H1 (cell line): ENCODE data around the gene ERG28. TPM values are rescaled to one million over a fixed set of nuclear protein-coding genes. Genes with fewer than 3 reads are reported as not detected.

Experiments used
- CTCF ChIA-PET: fragments of 300-600 bp; sonication (Branson Sonifier 250); formaldehyde crosslinking; loops from one replicate; lab custom pipeline; 2021; ENCODE audit not compliant: partially characterized antibody; lab: Charles Lee
- POLR2A ChIA-PET: fragments of 300-600 bp; sonication (Branson Sonifier 250); formaldehyde crosslinking; loops from one replicate; lab custom pipeline; 2021; ENCODE audit warnings: inconsistent platforms; ENCODE audit not compliant: partially characterized antibody; lab: Charles Lee
- DNase-seq, 2 experiments: peaks; one replicate each; pipeline versions ENCODE4 v3.0.0 to v3.0.0-alpha.2; 2010 to 2022; ENCODE audit warnings: low spot score in 2 of 2, low read depth in 1 of 2, mixed read lengths in 1 of 2
- FAIRE-seq: peaks from 2 replicates; lab custom pipeline; 2011; peaks lifted over from hg19 to GRCh38; lab: Jason Lieb, UNC
- H2AFZ ChIP-seq: 2 replicates; pipeline ENCODE4 v1.8.1; 2012; ENCODE audit warnings: low read length, inconsistent platforms
- H2AK5ac ChIP-seq: 2 replicates; pipeline ENCODE4 v1.6.1; 2013; ENCODE audit warnings: low read depth, low read length
- H2BK120ac ChIP-seq: replicated peaks from 2 replicates; pipeline ENCODE3; 2013; ENCODE audit warnings: low read depth, low read length, inconsistent platforms
- H2BK12ac ChIP-seq: 2 replicates; pipeline ENCODE4 v1.6.1; 2013; ENCODE audit warnings: low read depth, low read length
- H2BK15ac ChIP-seq: 2 replicates; pipeline ENCODE4 v1.6.1; 2013; ENCODE audit warnings: low read length
- H2BK20ac ChIP-seq: 2 replicates; pipeline ENCODE4 v1.6.1; 2013; ENCODE audit warnings: low read length
- H2BK5ac ChIP-seq: 2 replicates; pipeline ENCODE4 v1.6.1; 2013; ENCODE audit warnings: low read depth, low read length
- H3K14ac ChIP-seq: 2 replicates; pipeline ENCODE4 v1.6.1; 2013; ENCODE audit warnings: inconsistent platforms; ENCODE audit not compliant: insufficient read length
- H3K18ac ChIP-seq: 2 replicates; pipeline ENCODE4 v1.6.1; 2013; ENCODE audit warnings: low read length; ENCODE audit errors: extremely low read depth
- H3K23ac ChIP-seq: 2 replicates; pipeline ENCODE4 v1.6.1; 2013; ENCODE audit warnings: inconsistent platforms; ENCODE audit not compliant: insufficient read length
- H3K23me2 ChIP-seq: 2 replicates; pipeline ENCODE4 v1.6.1; 2013; ENCODE audit warnings: low read depth, low read length
- H3K27ac ChIP-seq: 2 replicates; pipeline ENCODE4 v1.6.1; 2011; ENCODE audit warnings: low read depth, low read length, inconsistent platforms
- H3K27me3 ChIP-seq, 4 experiments: replicated peaks in 1 of 4; 1 replicate in 1 of 4; 2 replicates in 3 of 4; pipeline versions ENCODE4 v1.6.1 to v1.8.1; 2011 to 2013; ENCODE audit warnings: low read length in 3 of 4, mild to moderate bottlenecking in 3 of 4, inconsistent platforms in 2 of 4, mixed read lengths in 2 of 4, moderate library complexity in 1 of 4; ENCODE audit not compliant: control insufficient read depth in 3 of 4, insufficient read depth in 3 of 4; ENCODE audit errors: extremely low read depth in 1 of 4
- H3K36me3 ChIP-seq, 4 experiments: 2 replicates each; pipeline versions ENCODE4 v1.6.1 to v1.8.1; 2011 to 2013; ENCODE audit warnings: mild to moderate bottlenecking in 4 of 4, low read length in 3 of 4, moderate library complexity in 2 of 4, control low read depth in 1 of 4, inconsistent platforms in 1 of 4; ENCODE audit not compliant: insufficient read depth in 4 of 4, control insufficient read depth in 2 of 4
- H3K4ac ChIP-seq: replicated peaks from 2 replicates; pipeline ENCODE3; 2013; ENCODE audit warnings: low read length, low read depth, mixed read lengths, inconsistent platforms; ENCODE audit not compliant: insufficient read length
- H3K4me1 ChIP-seq, 4 experiments: replicated peaks in 1 of 4; 1 replicate in 1 of 4; 2 replicates in 3 of 4; pipeline versions ENCODE4 v1.6.1 to v1.8.1; 2011 to 2013; ENCODE audit warnings: low read length in 3 of 4, inconsistent platforms in 2 of 4, mixed read lengths in 1 of 4; ENCODE audit not compliant: insufficient read depth in 4 of 4, control insufficient read depth in 3 of 4
- H3K4me2 ChIP-seq, 2 experiments: 2 replicates each; pipeline versions ENCODE4 v1.6.1 to v1.8.1; 2011 to 2013; ENCODE audit warnings: low read depth in 2 of 2, low read length in 2 of 2, control low read depth in 1 of 2, inconsistent platforms in 1 of 2, mild to moderate bottlenecking in 1 of 2; ENCODE audit not compliant: insufficient read depth in 1 of 2
- H3K4me3 ChIP-seq, 4 experiments: fragments of 200-600, 300-600 bp in 1 of 4; sonication (generic), shearing (Covaris generic), sonication (Bioruptor Twin) in 1 of 4; 2 replicates each; pipeline versions ENCODE4 v1.5.1 to v1.8.1; 2011 to 2016; ENCODE audit warnings: low read length in 4 of 4, low read depth in 3 of 4, control low read depth in 2 of 4, inconsistent platforms in 2 of 4, mild to moderate bottlenecking in 2 of 4, mixed read lengths in 1 of 4, moderate library complexity in 1 of 4; ENCODE audit not compliant: insufficient read depth in 2 of 4; ENCODE audit errors: extremely low read depth in 1 of 4
- H3K56ac ChIP-seq: replicated peaks from 2 replicates; pipeline ENCODE3; 2013; ENCODE audit warnings: low read depth, mild to moderate bottlenecking, mixed read lengths, low read length, inconsistent platforms; ENCODE audit not compliant: insufficient read length
- H3K79me1 ChIP-seq: 2 replicates; pipeline ENCODE4 v1.6.1; 2013; ENCODE audit warnings: low read depth, low read length, control low read depth
- H3K79me2 ChIP-seq, 2 experiments: 2 replicates each; pipeline versions ENCODE4 v1.6.1 to v1.8.1; 2012 to 2013; ENCODE audit warnings: low read length in 2 of 2, mild to moderate bottlenecking in 2 of 2, inconsistent platforms in 1 of 2; ENCODE audit not compliant: insufficient read depth in 2 of 2, control insufficient read depth in 1 of 2
- H3K9ac ChIP-seq, 4 experiments: replicated peaks in 1 of 4; 1 replicate in 1 of 4; 2 replicates in 3 of 4; pipeline versions ENCODE4 v1.6.1 to v1.8.1; 2011 to 2013; ENCODE audit warnings: low read depth in 3 of 4, low read length in 3 of 4, control low read depth in 2 of 4, mild to moderate bottlenecking in 2 of 4, moderate library complexity in 2 of 4, inconsistent platforms in 1 of 4; ENCODE audit errors: extremely low read depth in 1 of 4
- H3K9me3 ChIP-seq, 2 experiments: 2 replicates each; pipeline versions ENCODE4 v1.6.1 to v1.8.1; 2012 to 2013; ENCODE audit warnings: mild to moderate bottlenecking in 2 of 2, moderate library complexity in 2 of 2, control low read depth in 1 of 2, inconsistent platforms in 1 of 2, low read depth in 1 of 2, low read length in 1 of 2, mixed read lengths in 1 of 2; ENCODE audit not compliant: insufficient read depth in 2 of 2
- H4K20me1 ChIP-seq, 2 experiments: replicated peaks in 1 of 2; 2 replicates each; pipeline versions ENCODE3 to v1.8.1; 2011 to 2013; ENCODE audit warnings: inconsistent platforms in 2 of 2, low read length in 2 of 2, mild to moderate bottlenecking in 1 of 2; ENCODE audit not compliant: insufficient read depth in 2 of 2, control insufficient read depth in 1 of 2
- H4K5ac ChIP-seq: 2 replicates; pipeline ENCODE4 v1.6.1; 2013; ENCODE audit warnings: low read length, low read depth, mixed read lengths, inconsistent platforms; ENCODE audit not compliant: insufficient read length
- H4K8ac ChIP-seq: 2 replicates; pipeline ENCODE4 v1.8.0; 2013; ENCODE audit warnings: mild to moderate bottlenecking, moderate library complexity, low read length, inconsistent platforms; ENCODE audit not compliant: insufficient read depth; ENCODE audit errors: extremely low read depth
- H4K91ac ChIP-seq: replicated peaks from 2 replicates; pipeline ENCODE3; 2013; ENCODE audit warnings: low read length, mixed read lengths, inconsistent platforms; ENCODE audit not compliant: insufficient read length
- CHD2 ChIP-seq: IDR thresholded peaks from 2 replicates; pipeline ENCODE4 v1.6.1; 2012; ENCODE audit warnings: low read length, improper control_type of control experiment
- RBBP5 ChIP-seq: IDR thresholded peaks from 2 replicates; pipeline ENCODE4 v1.7.1; 2012; ENCODE audit warnings: low read depth, mild to moderate bottlenecking, inconsistent platforms, low read length, moderate library complexity, borderline replicate concordance
- TBP ChIP-seq: IDR thresholded peaks from 2 replicates; pipeline ENCODE4 v1.6.1; 2011; ENCODE audit warnings: low read depth, low read length, improper control_type of control experiment
- WGBS, 2 experiments: shearing (Covaris generic) in 1 of 2; methylation state at CpG; one replicate each; pipeline versions ENCODE4 v1.1.6 to v1.1.7; 2013 to 2015; ENCODE audit warnings: low lambda C conversion rate in 2 of 2, mixed read lengths in 2 of 2, inconsistent platforms in 1 of 2, low coverage in 1 of 2, missing lambda C conversion rate in 1 of 2; ENCODE audit not compliant: insufficient replicate concordance in 2 of 2, insufficient coverage in 1 of 2, insufficient read length in 1 of 2; ENCODE audit errors: extremely low coverage in 1 of 2, missing lambda C conversion rate in 1 of 2; 5-methylcytosine and 5-hydroxymethylcytosine counted together
- polyA plus RNA-seq, 7 experiments: library from polyadenylated mRNA; depleted of rRNA in 3 of 7; stranded (reverse) in 5 of 7; unstranded in 2 of 7; fragments of >200 nt in 5 of 7; fragments of 200-250 nt in 2 of 7; gene quantifications; 1 replicate in 5 of 7; 2 replicates in 1 of 7; 4 replicates in 1 of 7; pipeline versions ENCODE4 v1.2.1 to v1.2.3, GENCODE V29; 2011 to 2013; ENCODE audit warnings: missing spikeins in 2 of 7, mixed read lengths in 2 of 7
- total RNA-seq: library from RNA; stranded (reverse); fragmentation: NEBNext Ultra II Directional; extraction: Animal tissue kit (Norgen Biotek cat#: 25700); gene quantifications from 2 replicates; pipeline ENCODE4 v1.2.1, GENCODE V29; 2021
- TF ChIP-seq, protein P1 (sequence below): IDR thresholded peaks from 2 replicates; pipeline ENCODE4 v1.6.1; 2011; ENCODE audit warnings: low read length, improper control_type of control experiment

The ERG28 gene
- total and polyA plus RNA-seq, 2 of the 8 experiments (the other 6 are each of a cell fraction or from before 2014, with no cell fraction given): 32.6 to 56.7 TPM

DNA sequence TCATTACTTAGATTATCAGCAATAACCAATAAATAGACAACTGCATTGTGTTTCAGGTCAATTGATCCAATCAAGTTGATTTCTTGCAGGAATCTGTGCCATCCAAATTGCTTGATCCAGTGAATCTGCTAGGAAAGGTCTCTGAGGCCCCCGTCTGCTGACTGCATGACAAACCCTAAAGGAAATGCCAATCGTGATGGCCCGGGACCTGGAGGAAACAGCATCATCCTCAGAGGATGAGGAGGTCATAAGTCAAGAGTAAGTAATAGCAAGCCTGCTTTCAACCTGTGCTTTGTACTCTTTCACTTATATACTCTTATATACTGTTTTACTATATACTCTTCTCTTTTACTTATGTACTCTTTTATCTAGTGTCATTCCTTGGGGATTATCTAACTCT lies 2.3 kb upstream of the ERG28 start:
- no peak for DNase-seq
- no peak overlapping the region for H2BK12ac ChIP-seq
- CTCF ChIA-PET: interaction anchor here (1.2 to 1.9 kb wide), 4 partner anchors 9 to 138 kb away, joined by 3 to 7 read pairs (median 4); no protein-coding TSS in a partner anchor

More for the DNA sequence above, 2.3 kb upstream of the ERG28 start:
- no peak overlapping the region for H3K4me3 ChIP-seq
- no peaks in the 10 kb centered on the region for H4K20me1 ChIP-seq
- H3K14ac ChIP-seq: no peak overlapping the region
- H3K4me1 ChIP-seq: peaks cover 0 to 2% (median 0%) of the 10 kb centered on the region in 4 experiments; a peak in 2 of 7 replicates
- H3K9me3 ChIP-seq: no peaks in the 10 kb centered on the region
- H2BK5ac ChIP-seq: no peak overlapping the region
- peaks cover 8% of the 10 kb centered on the region; the same call in 1 of the 2 replicates for H3K79me1 ChIP-seq
- H2AK5ac ChIP-seq: no peak overlapping the region
- no peak overlapping the region for H2AFZ ChIP-seq
- 0 out of 2 replicates have a peak, but pooled peaks cover 6% of the 10 kb centered on the region for H3K23me2 ChIP-seq
- POLR2A ChIA-PET: interaction anchor here (0.7 kb wide), 1 partner anchor 10 kb away, joined by 4 read pairs; no protein-coding TSS in a partner anchor
- no peak overlapping the region for H3K9ac ChIP-seq
- H2BK120ac ChIP-seq: no peak overlapping the region
- H2BK20ac ChIP-seq: no peak overlapping the region
- H3K27ac ChIP-seq: no peak overlapping the region
- 87% methylated on average over 3 of the region's 3 CpGs; no CpG with 5 or more reads in 1 of the 2 experiments for WGBS, 2 experiments
- no peak for TF ChIP-seq TBP
- no peak for TF ChIP-seq RBBP5
- TF ChIP-seq CHD2: no peak
- TF ChIP-seq, protein P1, sequence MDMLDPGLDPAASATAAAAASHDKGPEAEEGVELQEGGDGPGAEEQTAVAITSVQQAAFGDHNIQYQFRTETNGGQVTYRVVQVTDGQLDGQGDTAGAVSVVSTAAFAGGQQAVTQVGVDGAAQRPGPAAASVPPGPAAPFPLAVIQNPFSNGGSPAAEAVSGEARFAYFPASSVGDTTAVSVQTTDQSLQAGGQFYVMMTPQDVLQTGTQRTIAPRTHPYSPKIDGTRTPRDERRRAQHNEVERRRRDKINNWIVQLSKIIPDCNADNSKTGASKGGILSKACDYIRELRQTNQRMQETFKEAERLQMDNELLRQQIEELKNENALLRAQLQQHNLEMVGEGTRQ: no peak
- H4K5ac ChIP-seq: no peak overlapping the region
- peaks cover 0 to 38% of the 10 kb centered on the region in 2 experiments; a peak in 3 of 4 replicates for H3K79me2 ChIP-seq
- no peaks in the 10 kb centered on the region for H3K27me3 ChIP-seq
- H4K8ac ChIP-seq: no peak overlapping the region
- no peak overlapping the region for H2BK15ac ChIP-seq
- no peak overlapping the region for H3K4ac ChIP-seq
- FAIRE-seq: no peak
- H3K4me2 ChIP-seq: no peak overlapping the region
- H3K36me3 ChIP-seq: peaks cover 0 to 18% (median 7%) of the 10 kb centered on the region in 4 experiments; a peak in 3 of 8 replicates
- no peak overlapping the region for H3K56ac ChIP-seq
- H3K23ac ChIP-seq: no peak overlapping the region
- H3K18ac ChIP-seq: no peak overlapping the region
- H4K91ac ChIP-seq: no peak overlapping the region
